HPDE6-E6E7 (cell line): Measurements from ENCODE around the gene POMP.

Experiments
- DNase-seq: peaks from one replicate; pipeline ENCODE4 v3.0.0; 2011; ENCODE audit warnings: missing footprints; ENCODE audit errors: extremely low spot score

Gene POMP, protein sequence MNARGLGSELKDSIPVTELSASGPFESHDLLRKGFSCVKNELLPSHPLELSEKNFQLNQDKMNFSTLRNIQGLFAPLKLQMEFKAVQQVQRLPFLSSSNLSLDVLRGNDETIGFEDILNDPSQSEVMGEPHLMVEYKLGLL

DNA sequence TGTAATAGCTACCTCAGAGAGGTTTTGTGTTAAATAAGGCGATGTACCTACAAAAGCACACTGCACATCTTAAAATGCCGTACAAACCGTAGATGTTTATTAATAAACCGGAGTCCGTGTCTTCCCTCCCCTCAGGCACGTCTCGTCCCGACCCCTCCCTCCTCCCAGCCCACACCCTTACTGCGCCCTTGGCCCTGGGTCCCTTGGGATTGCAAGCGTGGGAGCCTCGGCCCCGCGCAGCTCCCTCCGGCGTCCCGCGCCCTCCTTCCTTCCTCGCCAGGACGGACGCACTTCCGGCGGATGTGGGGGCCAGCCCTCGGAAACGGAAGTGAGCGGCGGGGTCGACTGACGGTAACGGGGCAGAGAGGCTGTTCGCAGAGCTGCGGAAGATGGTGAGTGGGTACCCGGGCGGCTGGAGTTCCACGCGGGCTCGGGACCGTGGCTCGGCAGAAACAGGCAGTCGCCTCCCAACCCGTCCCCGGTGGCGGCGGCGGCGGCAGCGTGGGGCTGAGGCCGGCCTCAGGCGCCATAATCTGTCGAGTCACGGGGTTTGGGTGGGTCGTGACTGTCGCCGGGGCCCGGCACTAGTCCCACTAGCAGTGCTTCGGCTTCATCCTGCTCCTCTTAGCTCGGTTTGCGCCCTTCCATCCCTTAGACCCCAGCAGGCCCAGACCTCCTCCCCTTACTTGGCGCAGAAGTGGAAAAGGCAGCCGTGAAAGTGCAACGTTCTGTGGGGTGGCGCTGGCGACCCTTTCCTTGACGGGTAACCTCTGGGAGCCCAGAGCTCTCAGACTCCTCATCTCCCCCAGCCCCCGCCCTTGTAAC is at the start of gene POMP:
Gene POMP (plus strand): TSS at position 335 of the 825 bp plus-strand sequence. CDS start 55 bp downstream, at position 390.
- DNase-seq, result peak; percentile 40

DNA sequence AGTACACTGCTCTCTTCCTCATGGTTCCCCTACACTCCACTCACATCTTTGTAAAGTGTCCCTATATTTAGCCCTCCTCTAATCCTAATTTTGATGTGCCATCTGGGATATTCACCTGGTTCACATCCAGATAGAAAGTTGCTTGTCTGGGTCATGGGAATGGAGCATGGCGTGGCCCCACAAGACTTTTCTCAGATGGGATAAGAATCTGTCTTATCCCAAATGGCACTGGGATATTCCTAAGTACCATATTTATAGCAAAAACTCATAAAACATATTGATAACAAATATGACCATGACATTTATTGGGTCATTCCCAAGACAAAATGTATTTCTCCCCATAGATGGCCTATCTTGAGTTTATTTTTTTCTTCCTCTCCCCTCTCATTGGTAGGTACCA is 49.5 kb upstream of the POMP start:
- no peak for DNase-seq

DNA sequence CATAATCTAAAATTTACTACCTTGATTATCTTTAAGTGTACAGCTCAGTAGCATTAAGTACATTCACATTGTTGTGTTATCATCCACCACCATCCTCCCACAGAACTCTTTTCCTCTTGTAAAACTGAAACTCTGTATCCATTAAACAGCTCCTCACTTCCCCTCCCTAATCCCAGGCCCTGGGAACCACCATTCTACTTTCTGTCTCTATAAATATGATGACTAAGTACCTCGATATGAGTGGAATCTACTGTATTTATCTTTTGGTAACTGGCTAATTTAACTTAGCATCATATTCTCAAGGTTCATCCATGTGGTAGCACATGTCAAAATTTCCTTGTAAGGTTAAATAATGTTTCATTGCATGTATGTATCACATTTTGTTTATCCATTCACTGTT is 49.0 kb upstream of the POMP start:
- DNase-seq, result no peak

DNA sequence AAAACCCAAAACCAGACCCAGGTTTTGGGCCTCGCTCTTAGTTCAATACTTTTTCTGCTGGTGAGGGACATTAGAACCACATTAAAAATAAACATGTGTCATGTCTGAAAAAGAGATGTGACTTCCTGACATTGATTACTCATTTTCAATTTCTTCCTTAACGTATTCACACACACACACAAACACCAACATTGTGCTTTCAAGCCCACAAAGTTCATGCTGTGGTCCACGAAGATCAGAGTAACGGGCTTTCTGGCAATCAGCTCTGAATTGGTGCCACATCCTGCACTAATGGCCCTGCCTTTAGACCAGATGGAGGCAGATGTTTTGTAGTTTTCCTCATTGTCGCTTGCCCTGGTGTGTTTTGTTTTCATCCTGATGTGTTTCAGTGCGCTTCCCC is 47.9 kb upstream of the POMP start:
- DNase-seq, result no peak

DNA sequence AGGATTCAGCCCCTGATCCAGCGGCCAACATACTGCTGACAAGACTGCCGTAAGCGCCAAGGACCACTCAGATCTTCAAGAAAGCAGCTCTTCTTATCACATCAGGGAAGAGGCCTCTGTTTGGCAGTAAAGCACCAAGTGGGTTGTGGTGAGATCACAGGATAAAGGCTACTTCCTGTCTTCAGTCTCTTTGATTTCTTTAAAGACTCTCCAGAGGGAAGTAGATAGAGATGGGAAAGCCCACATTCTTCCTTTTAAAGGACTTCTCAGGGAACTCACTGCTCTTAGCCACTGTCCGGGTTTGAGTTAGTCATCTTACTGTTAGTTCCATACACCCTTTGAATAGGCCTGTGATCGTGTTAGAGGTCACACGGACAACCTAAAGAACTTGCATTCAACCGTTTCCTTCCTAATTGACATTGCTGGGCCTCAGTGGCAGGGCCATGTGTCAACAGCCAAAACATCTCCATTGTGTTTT is 47.2 kb upstream of the POMP start:
- no peak for DNase-seq

DNA sequence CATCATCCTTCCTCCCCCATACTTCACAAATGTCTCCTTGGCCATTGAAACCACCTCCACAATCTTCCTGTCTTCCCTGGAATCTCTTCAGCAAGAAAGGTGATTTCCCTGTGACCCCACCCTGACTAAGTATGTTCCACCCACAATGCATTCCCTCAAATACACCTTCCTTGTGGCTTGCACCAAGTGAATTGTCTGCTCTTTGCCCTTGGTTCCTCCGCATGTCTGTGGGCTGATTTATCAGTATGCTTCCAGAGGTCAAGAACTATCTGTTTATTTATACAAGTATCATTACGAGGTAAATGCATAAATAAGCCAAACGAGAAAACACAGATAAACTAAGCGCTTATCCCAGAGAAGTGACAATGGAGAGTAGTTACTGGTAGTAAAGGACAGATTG is 45.4 kb upstream of the POMP start:
- no peak for DNase-seq

DNA sequence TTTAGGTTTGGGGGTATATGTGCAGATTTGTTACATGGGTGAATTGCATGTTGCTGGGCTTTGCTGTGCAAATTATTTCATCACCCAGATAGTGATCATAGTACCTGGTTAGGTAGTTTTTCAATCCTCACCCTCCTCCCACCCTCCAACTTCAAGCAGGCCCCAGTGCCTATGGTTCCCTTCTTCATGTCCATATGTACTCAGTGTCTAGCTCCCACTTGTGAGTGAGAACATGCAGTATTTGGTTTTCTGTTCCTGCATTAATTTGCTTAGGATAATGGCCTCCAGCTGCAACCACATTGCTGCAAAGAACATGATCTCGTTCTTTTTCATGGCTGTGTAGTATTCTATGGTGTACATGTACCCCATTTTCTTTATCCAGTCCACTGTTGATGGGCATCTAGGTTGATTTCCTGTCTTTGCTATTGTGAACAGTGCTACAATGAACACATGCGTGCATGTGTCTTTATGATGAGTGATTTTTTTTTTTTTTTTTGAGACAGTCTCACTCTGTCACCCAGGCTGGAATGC is 42.9 kb upstream of the POMP start:
- no peak for DNase-seq

DNA sequence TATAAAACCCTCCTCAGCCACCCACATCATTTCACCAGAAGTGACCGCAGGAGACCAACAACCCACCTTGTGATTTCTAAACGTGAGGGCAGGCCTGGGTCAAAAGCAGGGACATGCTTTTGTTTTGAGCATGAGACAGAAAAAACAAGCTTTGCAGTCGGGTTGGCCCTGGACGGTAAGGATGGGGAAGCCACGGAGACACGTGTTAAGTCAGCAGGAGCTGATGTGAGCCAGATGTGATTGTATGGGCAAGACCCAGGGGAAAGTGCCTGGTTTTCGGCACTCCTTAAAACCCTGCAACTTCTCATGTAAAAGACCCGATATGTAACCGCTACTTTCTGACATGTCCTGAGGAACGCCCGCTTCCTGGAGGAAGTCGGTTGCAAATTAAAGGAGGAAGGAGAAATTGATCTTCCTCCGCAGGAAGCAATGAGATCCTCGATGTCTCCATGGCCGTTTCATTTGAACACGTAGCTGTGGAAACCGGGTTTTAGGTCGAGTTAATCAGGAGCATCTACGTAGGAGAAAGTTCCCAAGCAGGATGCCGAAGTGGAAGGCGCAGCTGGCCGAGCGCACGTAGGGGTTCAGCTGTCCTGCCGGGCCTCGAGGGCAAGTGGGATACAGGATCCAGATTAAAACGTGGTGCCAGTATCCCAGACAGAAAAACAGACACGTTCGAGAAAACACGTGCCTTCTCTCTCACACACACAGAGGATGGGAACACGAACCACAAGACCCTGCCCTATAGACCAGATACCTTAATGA is 40.5 kb upstream of the POMP start:
- DNase-seq, result no peak

DNA sequence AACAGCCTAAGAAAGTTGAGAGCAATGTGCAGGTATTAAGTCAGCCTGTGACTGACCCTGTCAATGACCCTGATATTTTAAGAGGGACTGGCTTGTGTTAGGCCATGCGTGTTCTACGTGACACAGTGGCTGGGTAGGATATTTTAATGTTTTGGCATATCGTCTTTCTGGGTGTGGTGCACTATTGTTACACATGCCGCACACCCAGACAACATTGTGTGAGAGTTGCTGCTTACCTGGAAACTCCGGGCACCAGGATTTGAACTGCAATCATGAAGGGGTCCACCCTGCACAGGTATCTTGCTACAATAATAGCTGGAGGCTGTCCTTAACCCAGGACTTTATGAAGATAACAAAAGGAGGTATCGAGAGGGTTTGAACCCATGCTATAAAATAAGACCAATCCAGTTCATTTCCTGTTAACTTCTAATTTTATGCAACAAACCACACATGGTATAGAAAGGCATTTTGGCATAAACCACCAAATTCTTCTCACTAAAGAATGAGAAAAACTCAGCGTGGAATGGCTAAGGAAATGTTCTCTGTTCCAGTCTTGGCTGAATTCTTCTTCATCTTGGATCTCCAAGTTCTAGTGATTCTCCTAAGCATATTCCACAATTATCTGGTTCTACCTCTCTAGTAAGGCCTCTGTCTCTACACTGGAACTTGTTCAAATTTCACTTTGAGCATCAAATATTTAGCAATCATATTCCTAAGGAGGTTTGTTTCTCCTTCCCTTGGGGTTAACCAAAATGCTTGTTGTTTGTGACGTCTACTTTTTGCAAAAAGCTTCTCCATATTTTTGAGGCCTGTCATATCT is 38.7 kb upstream of the POMP start:
- no peak for DNase-seq

DNA sequence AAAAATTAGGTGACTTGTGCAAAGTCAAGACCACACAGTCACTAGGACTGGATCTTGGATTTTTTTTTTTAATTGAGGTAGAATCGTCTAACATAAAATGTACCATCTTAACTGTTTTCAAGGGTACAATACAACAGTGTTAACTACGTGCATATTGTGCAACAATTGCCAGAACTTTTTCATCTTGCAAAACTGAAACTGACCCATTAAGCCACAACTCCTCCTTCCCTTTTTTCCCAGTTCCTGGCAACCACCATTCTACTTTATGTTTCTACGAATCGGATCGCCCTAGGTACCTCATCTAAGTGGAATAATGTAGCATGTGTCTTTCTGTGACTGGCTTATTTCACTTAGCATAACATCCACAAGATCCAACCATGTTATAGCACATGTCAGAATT is 37.5 kb upstream of the POMP start:
- no peak for DNase-seq

DNA sequence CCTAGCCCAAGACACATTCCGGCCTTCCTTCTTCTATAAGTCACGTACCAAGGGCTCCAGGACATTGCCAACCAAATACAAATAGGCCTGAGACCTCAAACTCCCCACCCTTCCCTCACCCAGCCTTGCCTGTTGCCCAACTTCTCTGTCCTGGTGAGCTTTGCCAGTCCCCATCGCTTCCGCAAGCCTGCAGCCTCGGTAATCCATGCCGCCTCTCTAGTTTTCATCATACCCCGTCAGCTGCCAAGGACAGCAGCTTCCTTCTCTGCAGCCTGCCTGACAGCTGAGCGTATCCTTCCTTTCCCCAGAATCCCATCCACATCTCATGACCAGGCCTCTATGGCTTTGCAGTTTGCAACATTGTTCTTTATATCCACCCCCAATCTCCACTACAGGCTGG is 36.6 kb upstream of the POMP start:
- no peak for DNase-seq

DNA sequence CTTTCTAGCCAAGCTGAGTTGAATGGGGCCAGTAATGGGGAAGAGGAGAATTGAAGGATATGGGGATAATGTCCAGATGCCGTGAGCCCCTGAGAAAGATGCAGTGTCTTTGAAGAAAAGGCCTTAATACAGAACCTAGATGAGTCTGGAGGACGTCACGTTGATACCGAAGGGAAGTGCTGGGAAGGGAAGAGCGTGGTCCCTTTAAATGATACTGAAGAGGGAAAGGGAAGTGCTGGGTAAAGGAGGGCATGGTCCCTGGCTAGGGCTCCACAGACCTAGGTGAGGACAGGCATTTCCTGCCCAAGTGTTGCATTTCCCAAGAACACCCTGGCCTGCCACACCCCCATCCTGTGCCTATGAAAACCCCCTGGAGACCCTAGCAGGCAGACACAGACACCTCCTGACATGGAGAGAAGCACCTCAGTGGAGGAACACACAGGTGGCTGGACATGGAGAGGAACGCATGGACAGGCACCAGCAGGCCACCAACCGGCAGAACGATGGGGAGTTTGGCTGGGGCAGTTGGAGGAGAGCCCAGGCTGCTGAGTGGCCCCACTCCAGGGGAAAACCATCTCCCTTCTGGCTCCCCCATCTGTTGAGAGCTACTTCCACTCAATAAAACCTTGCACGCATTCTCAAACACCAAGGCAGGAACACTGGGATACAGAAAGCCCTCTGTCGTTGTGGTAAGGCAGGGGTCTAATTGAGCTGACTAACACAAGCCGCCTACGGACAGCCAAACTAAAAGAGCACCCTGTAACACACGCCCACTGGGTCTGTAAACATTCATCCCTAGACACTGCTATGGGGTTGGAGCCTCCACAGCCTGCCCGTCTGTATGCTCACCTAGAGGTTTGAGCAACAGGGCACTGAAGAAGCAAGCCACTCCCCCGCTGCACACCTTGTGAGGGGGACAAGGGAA is 34.9 kb upstream of the POMP start:
- DNase-seq, result no peak

DNA sequence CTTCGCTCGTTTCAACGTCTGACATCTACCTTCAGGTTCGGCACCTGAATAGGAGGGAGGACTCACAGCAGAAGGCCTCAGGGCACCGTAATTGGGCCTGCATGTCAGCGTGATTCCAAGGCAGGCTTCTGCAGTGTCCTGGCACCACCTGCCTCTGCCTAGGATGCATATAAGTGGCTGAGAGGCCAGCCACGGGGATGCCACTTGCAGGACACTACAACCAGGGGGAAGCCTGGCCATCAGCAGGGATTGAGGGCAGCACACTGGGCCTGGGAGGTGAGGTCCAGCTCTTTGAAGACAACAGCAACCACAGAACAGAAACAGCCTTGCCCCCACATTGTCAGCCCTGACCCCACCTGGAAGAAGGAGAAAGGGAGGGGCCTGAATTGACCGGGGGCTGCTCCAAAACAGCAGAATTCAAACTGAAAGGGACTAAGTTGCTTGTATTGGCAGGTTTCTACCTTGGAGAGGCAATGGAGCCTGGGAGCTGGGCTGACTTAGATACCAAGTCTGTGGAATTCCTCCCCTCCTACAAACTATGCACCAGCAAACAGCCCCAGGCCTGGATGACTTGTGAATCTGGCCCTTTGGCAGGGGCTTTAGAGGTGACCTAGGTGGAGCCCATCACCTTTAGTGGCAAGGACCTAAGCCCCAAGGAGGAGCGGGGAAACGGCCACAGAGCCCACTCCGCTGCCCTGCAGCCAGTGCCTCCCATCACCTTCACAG is 34.1 kb upstream of the POMP start:
- DNase-seq, result no peak

DNA sequence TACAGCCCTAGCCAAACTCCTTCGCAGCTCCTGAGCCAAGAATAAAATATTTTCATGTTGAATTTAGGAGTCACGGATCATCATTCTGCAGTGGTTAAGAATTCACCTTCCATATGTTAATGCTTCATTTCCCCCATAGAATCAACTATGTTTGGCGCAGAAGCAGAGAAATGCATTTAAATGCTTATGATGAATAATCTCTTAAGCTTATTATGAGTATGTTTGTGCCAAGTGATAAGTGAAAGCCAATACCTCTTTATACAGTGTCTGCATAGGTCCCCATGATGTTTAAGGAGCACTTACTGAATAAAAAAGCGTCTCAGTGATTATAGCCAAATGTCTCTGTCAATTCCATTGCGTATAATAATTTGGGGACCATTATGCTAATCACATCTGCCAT is 32.7 kb upstream of the POMP start:
- no peak for DNase-seq

DNA sequence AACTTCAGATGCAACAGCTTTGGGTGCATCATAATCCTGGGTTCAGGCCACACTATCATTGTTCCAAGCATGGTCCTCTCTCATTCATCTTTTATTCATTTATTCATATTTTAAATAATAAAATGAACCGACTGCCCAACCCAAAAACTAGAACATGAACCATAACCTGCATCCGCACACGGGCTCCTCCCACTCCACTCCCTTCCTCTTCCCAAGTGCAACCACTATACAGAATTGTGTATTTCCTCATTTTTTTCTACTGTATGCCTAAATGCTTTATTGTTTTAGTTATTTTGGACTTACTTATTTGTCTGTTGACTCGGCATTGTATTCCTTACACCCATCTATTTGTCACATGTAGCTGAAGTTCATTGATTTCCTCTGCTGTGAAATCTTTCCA is 30.7 kb upstream of the POMP start:
- DNase-seq, result no peak

DNA sequence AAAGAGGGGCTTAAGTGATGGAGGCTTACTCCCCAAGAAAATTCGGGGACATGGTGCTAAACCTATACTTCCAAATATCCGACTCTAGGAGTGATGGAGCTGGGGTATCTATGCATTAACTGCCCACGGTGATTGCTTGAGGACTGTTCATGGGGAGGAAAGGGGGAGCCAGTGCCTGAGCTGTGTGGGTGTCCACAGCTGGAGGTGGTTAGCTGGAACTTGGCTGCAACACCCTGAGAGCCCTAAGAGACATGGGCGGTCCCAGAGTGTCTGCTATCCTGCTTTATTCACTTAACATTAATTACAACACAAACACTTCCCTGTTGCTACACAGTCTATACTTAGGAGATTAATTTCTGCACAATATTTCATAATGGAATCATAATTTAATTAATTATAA is 28.1 kb upstream of the POMP start:
- DNase-seq, result no peak

DNA sequence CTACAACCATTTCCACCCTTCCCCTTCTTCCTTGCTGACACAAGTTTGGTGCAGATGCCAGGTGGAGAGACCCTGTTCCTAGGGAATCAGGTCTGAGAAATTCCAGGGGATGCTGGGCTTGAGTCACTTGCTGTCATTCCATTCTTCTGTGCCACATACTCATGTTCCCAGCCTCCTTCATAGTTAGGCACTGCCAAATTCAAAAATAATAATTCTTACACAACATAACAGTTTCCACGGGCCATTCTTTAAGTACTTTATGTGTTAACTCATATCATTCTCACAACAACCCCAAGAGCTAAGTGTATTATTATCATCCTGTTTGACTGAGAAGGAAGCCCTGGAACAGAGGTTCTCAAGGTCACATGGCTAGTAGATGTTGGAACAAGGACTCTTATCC is 27.1 kb upstream of the POMP start:
- no peak for DNase-seq

DNA sequence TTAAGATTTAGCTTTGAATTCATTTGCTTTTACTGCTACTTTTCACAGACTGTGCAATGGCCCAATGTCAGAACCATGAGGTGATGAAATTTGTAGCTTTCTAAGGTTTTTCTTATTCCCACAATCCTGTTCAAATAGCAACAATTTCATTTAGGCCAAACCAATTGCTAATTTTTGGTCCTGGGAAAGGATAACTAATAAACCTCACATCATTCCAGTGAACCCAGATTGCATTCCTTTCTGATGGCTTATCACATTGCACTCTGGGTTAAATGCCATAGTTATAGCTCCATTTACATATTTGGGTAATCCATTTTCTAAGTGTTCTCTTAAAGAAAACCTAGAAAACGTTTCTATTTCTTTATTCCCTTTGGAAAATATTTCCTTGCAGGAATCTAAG is 22.9 kb upstream of the POMP start:
- no peak for DNase-seq

DNA sequence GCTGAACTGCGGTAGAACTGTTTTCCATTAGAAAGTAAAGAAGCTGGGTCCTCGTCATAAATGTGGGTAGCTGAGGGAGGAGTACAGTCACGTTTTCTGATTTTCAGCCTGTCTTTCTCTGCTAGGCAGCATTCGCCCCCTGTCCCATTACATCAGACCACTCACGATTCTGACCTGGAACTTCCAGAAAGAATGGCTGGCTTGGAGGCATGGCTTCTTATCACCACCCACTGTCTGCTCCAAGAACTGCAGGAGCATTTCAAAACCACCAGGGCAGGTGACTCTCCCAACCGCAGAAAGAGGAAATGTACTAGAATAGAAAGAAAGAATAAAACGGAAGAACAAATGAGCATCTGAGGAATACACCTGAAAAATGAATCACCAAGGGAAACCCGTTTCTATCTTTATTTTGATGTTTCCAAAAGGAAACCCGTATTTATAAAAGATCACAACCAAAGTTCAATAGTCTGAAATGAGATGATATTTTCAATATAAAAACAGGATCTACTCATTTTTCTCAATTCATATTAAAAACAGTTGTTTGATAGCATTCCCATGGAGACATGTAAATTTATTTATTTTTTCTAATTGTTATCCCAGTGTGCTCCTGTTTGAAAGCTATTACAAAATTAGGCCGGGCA is 22.1 kb upstream of the POMP start:
- peak; percentile 6 for DNase-seq
